GM21529 (cell line): ENCODE results near the gene LIMCH1.

Experiments
- ATAC-seq: cut with Tn5 transposase; IDR thresholded peaks from one replicate; pipeline ENCODE4 v1.9.1; 2021; ENCODE audit not compliant: unreplicated experiment

The LIMCH1 gene

DNA sequence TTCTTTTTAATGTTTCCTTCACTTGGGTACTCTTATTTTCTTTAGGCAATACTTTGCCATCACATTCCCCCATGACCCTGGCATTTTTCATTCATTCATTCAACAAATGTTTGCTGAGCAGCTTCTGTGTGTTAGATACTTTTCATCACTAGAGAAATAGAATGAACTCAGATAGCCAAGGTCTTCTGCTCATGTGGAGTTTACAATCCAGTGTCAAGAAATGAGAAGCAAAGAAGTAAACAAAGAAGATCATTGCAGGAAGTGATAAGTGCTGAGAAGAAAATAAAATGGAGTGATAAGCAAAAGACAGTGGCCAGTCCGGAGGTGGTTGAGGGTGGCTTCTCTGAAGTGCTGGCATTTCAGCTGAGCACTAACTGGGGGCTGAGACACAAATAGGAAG is 63.1 kb downstream of the LIMCH1 start:
- ATAC-seq = no peak

- ATAC-seq = no peak
Observed at GRCh38 chr4:41602113-41602512, 64.2 kb downstream of the LIMCH1 start.

DNA sequence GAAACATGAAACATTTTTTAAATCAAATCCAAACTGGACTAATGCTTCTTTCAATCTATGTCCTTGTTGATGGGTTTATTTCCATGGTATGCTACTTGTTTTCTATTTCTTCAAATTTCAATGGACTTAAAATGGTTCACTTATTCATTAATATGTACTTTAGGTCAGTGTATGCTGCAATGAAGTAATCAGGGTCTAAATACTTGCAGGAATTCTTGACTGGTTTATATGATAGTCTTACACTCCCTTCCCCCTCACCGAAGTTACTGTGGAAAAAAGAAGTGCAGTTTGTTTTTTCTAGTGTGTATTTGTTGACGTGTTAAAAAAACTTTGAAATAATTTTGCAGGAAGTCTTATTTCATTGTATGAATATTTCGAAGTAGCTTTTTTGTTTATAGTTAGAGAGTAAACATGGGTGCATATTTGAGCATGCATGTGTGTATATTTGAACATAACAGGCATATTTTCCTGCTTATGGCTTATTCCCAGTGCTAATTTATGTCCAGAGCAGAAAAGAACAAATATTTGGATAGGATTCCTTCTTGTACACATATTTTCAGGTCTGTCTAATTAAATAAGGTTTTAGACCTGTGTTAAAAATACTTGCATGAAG is 65.0 kb downstream of the LIMCH1 start:
- no peak for ATAC-seq

DNA sequence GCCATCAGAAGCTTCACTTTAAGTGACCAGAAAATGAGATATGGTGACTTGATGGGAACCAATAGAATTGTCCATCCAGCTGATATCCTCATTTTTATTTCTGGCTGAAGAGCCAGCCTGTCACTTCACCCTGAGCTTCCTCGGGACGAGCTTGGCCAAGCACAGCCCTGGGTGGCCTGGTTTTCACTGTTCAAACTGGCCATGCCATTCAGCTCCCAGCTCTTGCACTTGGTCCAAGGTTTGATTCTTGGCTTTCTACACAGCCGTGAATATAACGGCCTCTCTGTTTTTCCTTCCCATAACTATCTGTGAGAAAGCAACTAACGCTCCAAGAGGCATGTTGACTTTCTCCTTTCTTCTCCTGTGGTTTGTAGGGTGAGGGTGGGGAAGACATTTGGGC is 71.9 kb downstream of the LIMCH1 start:
- no peak for ATAC-seq

DNA sequence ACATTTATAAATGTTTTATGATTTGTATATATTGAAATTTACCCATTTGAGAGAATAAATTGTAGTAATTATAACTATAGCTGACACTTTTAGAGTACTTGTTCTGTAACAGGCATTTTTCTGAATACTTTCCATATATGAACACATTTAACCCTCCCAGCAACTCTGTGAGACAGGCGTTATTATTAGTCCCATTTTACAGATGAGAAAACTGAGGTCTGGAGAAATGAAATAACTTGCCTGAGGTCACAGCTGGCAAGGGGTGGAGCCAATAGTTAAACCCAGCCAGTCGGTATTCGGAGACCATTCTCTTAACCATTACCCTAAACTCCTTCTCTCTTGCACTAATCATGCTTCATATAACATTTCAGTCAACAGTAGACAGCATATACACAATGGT is 72.5 kb downstream of the LIMCH1 start:
- no peak for ATAC-seq

- no peak for ATAC-seq
Observed at GRCh38 chr4:41611124-41611838, 73.3 kb downstream of the LIMCH1 start.

DNA sequence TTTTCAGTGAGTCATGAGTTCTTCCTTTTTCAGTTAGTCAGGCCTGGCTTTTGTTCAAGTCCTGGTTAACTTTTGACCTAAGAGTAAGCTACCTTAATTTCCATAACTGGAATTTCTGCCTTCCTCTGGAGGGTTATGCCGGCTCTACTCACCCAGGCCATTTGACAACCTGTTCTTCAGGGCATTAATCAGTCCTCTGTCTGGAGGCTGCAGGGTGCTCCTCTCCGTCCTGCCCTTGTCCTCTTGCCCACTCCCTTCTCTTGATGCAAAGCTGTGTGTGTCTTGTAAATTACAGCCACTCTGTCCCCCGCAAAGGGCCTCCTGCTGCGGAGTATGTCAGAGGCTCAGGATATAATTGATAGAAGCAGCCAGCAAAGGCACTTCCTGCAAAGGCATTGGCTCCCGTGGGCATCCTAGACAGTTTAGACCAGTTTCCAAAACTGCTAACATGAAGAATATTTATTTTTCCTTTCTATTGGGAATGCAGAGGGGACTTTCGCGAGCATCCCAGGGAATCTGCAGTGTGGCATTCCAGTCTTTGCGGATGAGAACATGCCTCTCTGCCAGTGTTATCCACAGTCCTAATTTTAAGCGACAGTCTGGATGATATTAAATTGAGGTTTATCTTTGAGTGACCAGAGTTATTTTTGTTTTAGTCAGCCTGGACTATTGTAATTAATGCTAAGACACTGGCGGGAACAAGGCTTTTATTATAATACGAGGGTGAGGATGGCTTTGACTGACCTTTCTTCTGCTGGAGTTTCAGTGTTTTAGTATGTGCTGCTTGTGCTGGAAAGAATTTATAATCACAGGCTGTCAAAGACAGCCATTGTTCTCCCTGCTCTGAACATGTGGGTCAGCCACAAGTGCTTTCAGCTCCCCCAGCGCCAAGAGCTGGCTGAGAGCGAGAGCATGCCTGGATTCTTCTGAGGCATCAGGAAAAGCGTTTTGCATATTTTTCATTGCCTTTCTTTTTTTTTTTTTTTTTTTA is 74.2 kb downstream of the LIMCH1 start:
- no peak for ATAC-seq

DNA sequence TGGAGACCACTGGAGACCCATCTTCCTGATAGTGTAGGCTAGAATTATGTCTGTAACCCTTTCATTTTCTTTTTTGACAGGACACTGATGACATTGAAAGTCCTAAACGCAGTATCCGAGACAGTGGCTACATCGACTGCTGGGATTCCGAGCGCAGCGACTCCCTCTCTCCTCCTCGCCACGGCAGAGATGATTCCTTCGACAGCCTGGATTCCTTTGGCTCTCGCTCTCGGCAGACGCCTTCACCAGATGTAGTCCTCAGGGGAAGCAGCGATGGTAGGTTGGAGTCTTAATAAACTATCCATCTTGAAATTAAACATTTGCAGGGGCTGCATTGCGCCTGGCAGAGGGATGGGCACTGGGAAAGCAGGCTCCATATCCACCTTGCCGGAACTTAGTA is 75.4 kb downstream of the LIMCH1 start:
- ATAC-seq = no peak

- ATAC-seq = no peak
Observed at GRCh38 chr4:41613821-41614220, 75.9 kb downstream of the LIMCH1 start.

- no peak for ATAC-seq
Observed at GRCh38 chr4:41614519-41614918, 76.6 kb downstream of the LIMCH1 start.

GRCh38 chr4:41619161-41619560 is 81.2 kb downstream of the LIMCH1 start:
- ATAC-seq = no peak

DNA sequence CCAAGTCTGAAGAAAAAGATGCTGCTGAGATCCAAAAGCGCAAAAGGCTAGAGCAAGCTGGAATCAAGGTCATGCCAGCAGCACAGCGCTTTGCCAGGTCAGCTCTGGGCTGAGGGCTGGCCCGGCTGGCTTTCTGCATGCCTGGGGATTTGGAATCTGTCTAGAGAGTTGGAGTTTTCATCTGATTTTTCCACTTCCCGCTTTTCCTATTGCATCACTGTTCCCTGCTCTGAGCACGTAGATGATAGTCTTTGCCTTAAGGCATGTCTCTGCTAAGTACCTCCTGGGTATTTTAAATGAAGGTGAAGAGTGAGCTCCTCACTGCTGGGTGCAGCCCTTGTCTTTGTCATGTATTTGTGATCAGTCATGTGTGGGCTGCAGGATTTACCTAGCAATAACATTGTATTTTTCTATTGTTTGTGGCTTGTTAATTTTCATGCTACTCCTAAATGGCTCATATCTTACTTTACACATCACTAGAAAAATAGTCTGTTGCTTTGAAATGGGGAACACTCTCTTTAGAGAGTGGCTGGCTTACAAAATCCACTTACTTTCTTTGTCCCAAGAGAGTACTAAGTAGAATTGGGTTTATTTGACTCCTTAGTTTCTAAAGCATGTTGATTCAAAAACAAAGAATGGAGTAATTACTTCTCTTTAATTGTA is 82.8 kb downstream of the LIMCH1 start:
- no peak for ATAC-seq

- ATAC-seq = no peak
Observed at GRCh38 chr4:41622787-41623186, 84.8 kb downstream of the LIMCH1 start.

DNA sequence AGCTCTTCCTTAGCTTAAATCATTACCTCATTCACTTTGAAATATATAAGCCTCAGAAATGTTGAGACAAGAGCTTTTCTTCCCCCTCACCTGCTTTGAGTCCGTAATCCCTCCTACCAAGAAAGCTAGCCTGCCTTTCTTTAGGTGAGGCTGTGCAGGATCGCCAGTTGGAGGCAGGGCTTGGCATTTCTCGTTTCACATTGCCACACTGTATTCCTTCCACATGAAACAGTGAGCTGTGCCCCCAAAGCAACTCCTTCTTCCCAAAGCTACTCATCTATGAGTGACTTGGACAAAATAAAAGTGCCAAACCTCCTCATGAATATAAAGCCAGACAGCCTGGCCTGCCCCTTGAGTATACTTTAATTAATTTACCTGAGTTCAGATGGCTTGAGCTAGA is 86.8 kb downstream of the LIMCH1 start:
- ATAC-seq = no peak

DNA sequence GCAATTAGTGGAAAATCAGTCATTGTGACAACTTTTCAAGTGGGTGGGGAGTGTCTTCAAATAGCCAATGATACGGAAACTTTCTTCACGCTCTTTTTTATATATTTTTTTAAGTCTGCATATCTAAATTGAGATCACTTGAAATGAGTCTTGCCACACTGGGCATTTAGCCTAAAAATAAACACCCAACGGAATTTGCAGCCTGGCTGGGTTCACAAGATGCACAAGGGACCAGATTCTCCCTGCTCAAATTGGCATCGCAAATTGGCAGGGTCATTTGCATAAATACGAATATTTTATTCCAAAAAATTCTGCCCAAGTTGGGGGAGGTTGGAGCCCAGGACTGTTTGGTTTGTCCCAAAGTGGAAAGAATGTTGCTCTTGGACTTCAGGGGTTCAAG is 87.6 kb downstream of the LIMCH1 start:
- no peak for ATAC-seq

DNA sequence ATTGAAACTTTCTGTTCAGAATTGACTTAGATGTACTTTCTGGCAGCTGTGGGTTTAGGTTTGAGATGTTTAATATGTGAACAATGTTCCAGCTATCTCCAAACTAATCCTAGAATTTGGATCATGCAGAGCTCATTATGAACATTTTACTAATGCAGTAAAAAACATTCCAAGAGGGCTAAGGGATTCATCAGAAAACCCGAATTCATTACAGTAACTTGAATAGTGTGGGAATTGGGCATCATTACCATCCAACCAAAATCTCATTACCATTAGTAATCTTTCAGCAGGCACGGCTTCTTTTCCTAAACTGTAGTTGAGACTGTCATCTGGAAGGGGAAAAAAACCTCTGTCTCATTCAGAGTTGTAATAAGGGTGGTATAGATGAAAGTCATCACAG is 91.0 kb downstream of the LIMCH1 start:
- no peak for ATAC-seq

DNA sequence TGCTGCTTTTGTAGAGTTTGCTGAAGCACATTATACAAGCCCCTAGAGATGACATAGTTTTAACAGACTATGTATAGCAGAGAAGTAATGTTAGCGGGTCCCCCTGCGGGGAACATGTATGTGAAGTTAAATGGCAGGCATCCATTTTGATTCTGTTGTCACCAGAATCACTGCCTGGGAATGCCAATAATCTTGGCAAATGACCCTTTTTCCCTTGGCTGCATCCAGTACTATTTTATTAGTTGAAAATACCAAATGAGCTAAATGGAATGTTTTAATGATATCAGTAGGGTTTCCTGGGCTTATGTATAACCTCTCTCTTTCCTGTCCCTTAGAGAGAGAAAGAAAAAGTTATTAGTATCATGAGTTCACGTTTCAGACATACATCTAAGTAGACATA is 93.6 kb downstream of the LIMCH1 start:
- ATAC-seq = no peak

- no peak for ATAC-seq
Observed at GRCh38 chr4:41632481-41633073, 94.6 kb downstream of the LIMCH1 start.

DNA sequence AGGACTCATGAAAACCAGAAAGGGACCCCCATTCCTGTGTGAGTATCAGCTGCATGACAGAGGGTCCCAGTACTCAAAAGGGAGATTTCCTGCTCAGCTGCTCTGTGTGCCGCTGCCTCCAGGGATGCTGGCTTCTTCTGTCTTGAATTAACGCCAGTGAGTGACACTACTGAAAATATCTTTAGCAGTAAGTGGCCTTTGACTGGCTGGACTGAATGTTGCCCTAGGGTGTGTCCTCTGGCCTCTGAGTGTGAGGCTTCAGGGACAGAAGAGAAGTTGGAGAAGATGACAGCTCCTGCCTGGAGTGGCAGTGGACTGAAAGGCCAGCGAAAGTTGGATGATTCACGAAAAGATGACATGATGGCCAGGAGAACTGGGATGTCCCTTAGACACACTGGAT is 95.4 kb downstream of the LIMCH1 start:
- no peak for ATAC-seq

GRCh38 chr4:41635441-41635840 is 97.5 kb downstream of the LIMCH1 start:
- no peak for ATAC-seq

DNA sequence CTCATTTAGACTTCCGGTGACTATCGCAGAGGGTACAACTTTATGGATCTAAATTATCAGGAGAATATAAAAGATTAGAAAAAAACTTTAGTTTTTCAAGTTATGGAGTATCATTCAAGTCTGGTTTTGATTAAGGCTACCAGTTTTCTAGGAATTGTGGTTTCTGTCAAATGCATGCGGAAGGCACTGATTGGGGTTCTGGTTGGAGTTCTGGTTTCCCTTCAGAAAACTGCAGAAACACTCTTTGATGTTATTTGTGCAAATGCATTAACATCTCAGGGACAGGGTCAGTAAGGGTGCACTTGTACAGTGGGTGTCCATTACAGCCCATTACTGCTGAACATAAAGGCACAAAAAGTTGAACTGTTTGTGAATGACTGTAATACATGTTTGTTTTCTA is 100.2 kb downstream of the LIMCH1 start:
- no peak for ATAC-seq
